ENCODE data around the gene GP9. TPM values are rescaled to one million over a fixed set of nuclear protein-coding genes. Genes with fewer than 3 reads are reported as not detected.

The GP9 gene
- polyA plus RNA-seq, 2 of the 4 experiments (the other 2 are of a cell fraction) = not detected

GRCh38 chr3:129030611-129031010 is 30.0 kb upstream of the GP9 start:
- FAIRE-seq = no peak
- TF ChIP-seq NPAS2 (CRISPR knock-in tag; IDR thresholded peaks at IDR 0.05; ENCODE audit: borderline replicate concordance) (no peak), ZC3H11A (IDR thresholded peaks at IDR 0.05) (no peak)
- no peak overlapping the region for H3K27ac ChIP-seq
- WGBS (ENCODE audit: missing lambda C conversion rate) = 83% methylated on average over 1 of the region's 4 CpGs
- H3K9me3 ChIP-seq = peaks cover 5% of the 10 kb centered on the region; the same call in 1 of the 3 replicates
- ATAC-seq = no peak
- no peak overlapping the region for H3K4me3 ChIP-seq
- no peaks in the 10 kb centered on the region for H3K4me1 ChIP-seq
- ChIA-PET CTCF (interaction anchor here (0.9 to 1.4 kb wide), 3 partner anchors 21 to 60 kb away, joined by 4 to 7 read pairs (median 6); no protein-coding TSS in a partner anchor), POLR2A (no interaction called here)
- no peak for DNase-seq (ENCODE audit: low read depth in 1 of 2, low spot score in 1 of 2)
- H3K4me2 ChIP-seq = no peak overlapping the region

- ChIA-PET POLR2A (no interaction called here), CTCF (interaction anchor here (1.1 to 1.9 kb wide), 2 partner anchors 20 to 22 kb away, joined by 4 to 6 read pairs; no protein-coding TSS in a partner anchor)
- no peak overlapping the region for H3K4me3 ChIP-seq
- no peaks in the 10 kb centered on the region for H3K4me1 ChIP-seq
- 81% methylated on average over 8 of the region's 10 CpGs for WGBS (ENCODE audit: missing lambda C conversion rate)
- peaks cover 5% of the 10 kb centered on the region; the same call in 1 of the 3 replicates for H3K9me3 ChIP-seq
- H3K4me2 ChIP-seq = no peak overlapping the region
- no peak overlapping the region for H3K27ac ChIP-seq
- ATAC-seq (no peak), DNase-seq (ENCODE audit: low read depth in 1 of 2, low spot score in 1 of 2) (no peak), FAIRE-seq (no peak)
- TF ChIP-seq CHD4 (IDR thresholded peaks at IDR 0.05; ENCODE audit: borderline replicate concordance) (no peak), JUNB (IDR thresholded peaks at IDR 0.05) (no peak), MYC (IDR thresholded peaks at IDR 0.05; ENCODE audit: borderline replicate concordance, low read length) (no peak), CEBPB (IDR thresholded peaks at IDR 0.05) (no peak), FOSL2 (IDR thresholded peaks at IDR 0.05) (no peak), FOSL2 (CRISPR knock-in tag; IDR thresholded peaks at IDR 0.05) (no peak), BCL3 (IDR thresholded peaks at IDR 0.05) (no peak), REST (IDR thresholded peaks at IDR 0.05) (no peak), FOXS1 (CRISPR knock-in tag; IDR thresholded peaks at IDR 0.05) (no peak), CBX2 (IDR thresholded peaks at IDR 0.05; ENCODE audit: borderline replicate concordance, low read depth) (no peak), RNF2 (IDR thresholded peaks at IDR 0.05; ENCODE audit: borderline replicate concordance, low read depth) (no peak), NPAS2 (CRISPR knock-in tag; IDR thresholded peaks at IDR 0.05; ENCODE audit: borderline replicate concordance) (no peak), ZNF302 (CRISPR knock-in tag; IDR thresholded peaks at IDR 0.05) (no peak), ELK1 (IDR thresholded peaks at IDR 0.05; ENCODE audit: low read depth, low read length) (no peak)
Measured at GRCh38 chr3:129031476-129032215, 28.9 kb upstream of the GP9 start.

- no peaks in the 10 kb centered on the region for H3K4me1 ChIP-seq
- H3K27ac ChIP-seq = no peak overlapping the region
- CTCF ChIA-PET = interaction anchor here (1.6 to 1.9 kb wide), 2 partner anchors 21 to 129 kb away, joined by 3 to 6 read pairs; no protein-coding TSS in a partner anchor
- no peak overlapping the region for H3K4me2 ChIP-seq
- no peak for ATAC-seq
- TF ChIP-seq SMC3 (IDR thresholded peaks at IDR 0.05) (no peak), EHF (CRISPR knock-in tag; IDR thresholded peaks at IDR 0.05) (no peak), ESRRA (IDR thresholded peaks at IDR 0.05; ENCODE audit: borderline replicate concordance, low read length) (no peak), BHLHE40 (IDR thresholded peaks at IDR 0.05; ENCODE audit: low read depth, low read length) (no peak), JUN (IDR thresholded peaks at IDR 0.05) (no peak), CHD2 (IDR thresholded peaks at IDR 0.05; ENCODE audit: low read length, partially characterized antibody) (no peak), RAD21 (conservative IDR thresholded peaks at IDR 0.05 in 1 of 2, IDR thresholded peaks at IDR 0.05 in 1 of 2) (no peak), ZSCAN20 (CRISPR knock-in tag; IDR thresholded peaks at IDR 0.05) (no peak), CBX2 (IDR thresholded peaks at IDR 0.05; ENCODE audit: borderline replicate concordance, low read depth) (no peak)
- no peak for FAIRE-seq
- DNase-seq (ENCODE audit: low read depth in 1 of 2, low spot score in 1 of 2) = no peak
- peaks cover 5% of the 10 kb centered on the region; the same call in 1 of the 3 replicates for H3K9me3 ChIP-seq
- H3K4me3 ChIP-seq = no peak overlapping the region
- POLR2A ChIA-PET = no interaction called here
- WGBS (ENCODE audit: missing lambda C conversion rate) = 84% methylated on average over 12 of the region's 14 CpGs
Measured at GRCh38 chr3:129032716-129033115, 27.9 kb upstream of the GP9 start.
